WERI-Rb-1 (cell line): ENCODE measurements around the gene POLE4.

Experiments used
- DNase-seq: peaks from one replicate; pipeline ENCODE4 v3.0.0-alpha.2; 2020
- H3K27ac ChIP-seq: fragments of 250-450 bp; sonication (Bioruptor Pico); 2 replicates; pipeline ENCODE4 v1.5.1; 2020; ENCODE audit warnings: mild to moderate bottlenecking, moderate library complexity
- H3K27me3 ChIP-seq: fragments of 250-450 bp; sonication (Bioruptor Pico); 2 replicates; pipeline ENCODE4 v1.5.1; 2021; ENCODE audit warnings: mild to moderate bottlenecking, low read depth, moderate library complexity; ENCODE audit not compliant: insufficient read depth, severe bottlenecking
- H3K36me3 ChIP-seq: fragments of 250-450 bp; sonication (Bioruptor Pico); 2 replicates; pipeline ENCODE4 v1.5.1; 2020; ENCODE audit warnings: mild to moderate bottlenecking, moderate library complexity
- H3K4me3 ChIP-seq: 2 replicates; pipeline ENCODE4 v1.5.1; 2011; ENCODE audit warnings: low read depth, mild to moderate bottlenecking, control low read depth, low read length
- H3K9me3 ChIP-seq: fragments of 250-450 bp; sonication (Bioruptor Pico); 2 replicates; pipeline ENCODE4 v1.5.1; 2021; ENCODE audit warnings: mild to moderate bottlenecking, moderate library complexity; ENCODE audit not compliant: severe bottlenecking
- TF ChIP-seq, protein P1 (sequence below): IDR thresholded peaks from 2 replicates; pipeline ENCODE4 v1.5.1; 2011; ENCODE audit warnings: low read depth, mild to moderate bottlenecking, control low read depth, inconsistent platforms, low read length

The POLE4 gene

DNA sequence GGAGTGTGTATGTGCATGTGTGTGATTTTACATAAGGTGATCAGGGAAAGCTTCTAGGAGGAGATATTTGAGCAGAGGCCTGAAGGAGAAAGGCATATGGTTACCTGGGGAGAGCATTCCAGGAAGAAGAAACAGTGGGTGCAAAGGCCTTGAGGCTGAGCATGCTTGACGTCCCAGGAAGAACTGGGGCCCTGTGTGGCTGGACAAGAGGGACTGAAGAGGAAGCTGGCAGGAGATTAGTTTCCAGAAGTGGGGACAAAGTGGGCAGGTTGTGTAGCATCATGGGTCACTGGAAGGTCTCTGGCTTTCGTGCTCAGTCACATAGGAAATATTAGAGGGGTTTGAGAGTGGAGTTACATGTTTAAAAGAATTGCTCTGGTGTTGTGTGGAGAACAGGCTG lies 42.0 kb upstream of the POLE4 start:
- Histone ChIP-seq H3K36me3 (no peaks in the 10 kb centered on the region), H3K9me3 (no peaks in the 10 kb centered on the region), H3K27ac (no peak overlapping the region), H3K27me3 (no peaks in the 10 kb centered on the region), H3K4me3 (no peak overlapping the region)
- DNase-seq: no peak
- TF ChIP-seq, protein P1, sequence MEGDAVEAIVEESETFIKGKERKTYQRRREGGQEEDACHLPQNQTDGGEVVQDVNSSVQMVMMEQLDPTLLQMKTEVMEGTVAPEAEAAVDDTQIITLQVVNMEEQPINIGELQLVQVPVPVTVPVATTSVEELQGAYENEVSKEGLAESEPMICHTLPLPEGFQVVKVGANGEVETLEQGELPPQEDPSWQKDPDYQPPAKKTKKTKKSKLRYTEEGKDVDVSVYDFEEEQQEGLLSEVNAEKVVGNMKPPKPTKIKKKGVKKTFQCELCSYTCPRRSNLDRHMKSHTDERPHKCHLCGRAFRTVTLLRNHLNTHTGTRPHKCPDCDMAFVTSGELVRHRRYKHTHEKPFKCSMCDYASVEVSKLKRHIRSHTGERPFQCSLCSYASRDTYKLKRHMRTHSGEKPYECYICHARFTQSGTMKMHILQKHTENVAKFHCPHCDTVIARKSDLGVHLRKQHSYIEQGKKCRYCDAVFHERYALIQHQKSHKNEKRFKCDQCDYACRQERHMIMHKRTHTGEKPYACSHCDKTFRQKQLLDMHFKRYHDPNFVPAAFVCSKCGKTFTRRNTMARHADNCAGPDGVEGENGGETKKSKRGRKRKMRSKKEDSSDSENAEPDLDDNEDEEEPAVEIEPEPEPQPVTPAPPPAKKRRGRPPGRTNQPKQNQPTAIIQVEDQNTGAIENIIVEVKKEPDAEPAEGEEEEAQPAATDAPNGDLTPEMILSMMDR: no peak

DNA sequence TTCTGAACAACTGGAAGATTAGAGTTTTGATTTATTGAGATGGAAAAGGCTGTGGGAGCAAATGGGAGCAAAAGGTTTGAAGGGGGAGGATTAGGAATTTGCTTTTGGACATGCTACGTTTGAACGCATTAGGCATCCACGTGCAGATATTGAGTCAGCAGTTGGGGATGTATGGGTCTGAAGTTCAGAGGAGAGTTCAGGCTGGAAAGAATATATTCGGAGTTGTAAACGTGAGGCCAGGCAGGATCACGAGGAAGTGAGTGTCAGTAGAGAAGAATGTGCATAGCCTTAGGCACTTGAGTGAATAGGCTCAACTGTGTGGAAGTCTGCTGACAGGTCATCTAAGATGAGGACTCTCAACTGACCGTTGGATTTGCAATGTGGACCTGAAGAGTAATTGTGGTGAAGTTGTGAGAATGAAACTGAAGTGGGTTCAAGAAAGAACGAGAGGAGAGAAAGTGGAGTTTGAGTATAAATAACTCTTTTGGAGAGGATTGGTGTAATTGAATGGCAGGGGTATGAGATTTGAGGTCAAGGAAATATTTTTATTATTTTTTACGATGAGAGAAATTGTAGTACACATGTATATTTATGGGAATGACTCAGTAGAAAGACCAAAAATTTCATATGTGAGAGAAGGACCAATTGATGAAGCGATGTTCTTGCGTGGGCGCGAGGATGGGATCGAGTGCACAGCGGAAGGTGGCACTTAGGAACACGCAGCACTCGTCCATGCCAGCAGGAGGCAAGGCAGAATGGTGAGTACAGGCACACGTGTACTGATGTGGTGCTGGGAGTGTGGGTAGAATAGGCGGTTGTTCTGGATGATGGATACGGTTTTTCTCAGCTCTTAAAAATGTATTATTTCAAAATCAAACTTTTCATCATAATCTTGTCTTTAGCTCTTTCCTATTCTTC lies 40.5 kb upstream of the POLE4 start:
- Histone ChIP-seq H3K4me3 (no peak overlapping the region), H3K27me3 (no peaks in the 10 kb centered on the region), H3K36me3 (no peaks in the 10 kb centered on the region), H3K27ac (no peak overlapping the region), H3K9me3 (no peaks in the 10 kb centered on the region)
- DNase-seq: no peak
- TF ChIP-seq, protein P1: peak; percentile 50

DNA sequence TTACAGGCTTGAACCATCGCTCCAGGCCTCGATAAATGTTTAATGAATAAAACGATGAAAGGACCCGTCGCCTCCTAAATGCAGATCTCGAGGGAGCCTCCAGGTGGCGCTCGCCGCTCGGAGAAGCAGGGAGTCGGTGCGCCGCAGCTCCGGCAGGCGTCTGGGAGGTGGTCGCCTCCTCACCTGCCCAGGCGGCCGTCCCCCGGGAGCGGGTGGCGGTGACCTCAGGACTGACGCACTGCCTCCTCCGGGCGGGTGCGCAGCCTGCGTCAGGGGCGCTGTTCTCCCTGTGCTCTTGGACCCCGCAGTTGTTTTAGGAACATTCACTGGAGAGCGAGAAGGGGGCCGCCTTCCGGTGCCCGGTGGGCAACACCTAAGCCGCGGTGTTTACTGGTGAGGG lies 38.6 kb upstream of the POLE4 start:
- Histone ChIP-seq H3K9me3 (no peaks in the 10 kb centered on the region), H3K27me3 (no peaks in the 10 kb centered on the region), H3K36me3 (no peaks in the 10 kb centered on the region), H3K4me3 (peak overlapping the region; percentile 5; the same call in 1 of the 2 replicates), H3K27ac (no peak overlapping the region)
- TF ChIP-seq, protein P1: peak; percentile 94
- DNase-seq: peak; percentile 82

DNA sequence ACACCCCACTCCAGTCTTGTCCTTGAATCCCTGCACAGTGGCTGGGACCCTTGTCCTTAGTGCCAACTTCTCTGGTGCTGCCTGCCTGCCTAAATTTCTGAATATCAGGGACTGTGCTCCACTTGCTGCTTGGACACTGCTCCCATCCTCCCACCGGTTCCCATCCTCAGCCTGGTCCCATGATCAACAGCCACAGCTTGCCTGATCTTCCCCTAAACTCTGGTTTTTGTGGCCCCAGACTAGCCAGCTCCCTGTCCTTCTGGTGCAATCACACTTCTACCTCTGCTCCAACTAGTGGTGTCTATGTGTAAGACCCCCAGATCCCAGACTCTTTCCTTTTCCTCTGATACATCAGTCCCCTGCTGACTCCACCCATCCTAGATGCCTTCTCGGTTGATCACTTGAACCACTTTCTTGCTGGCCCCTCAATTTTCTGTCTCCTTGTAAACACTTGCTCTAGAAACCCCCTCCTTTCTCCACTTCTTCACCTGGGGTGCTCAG lies 37.2 kb upstream of the POLE4 start:
- Histone ChIP-seq H3K27me3 (no peaks in the 10 kb centered on the region), H3K9me3 (no peaks in the 10 kb centered on the region), H3K4me3 (no peak overlapping the region), H3K36me3 (no peaks in the 10 kb centered on the region), H3K27ac (no peak overlapping the region)
- DNase-seq: no peak
- TF ChIP-seq, protein P1: peak; percentile 12; the same call in 1 of the 2 replicates

DNA sequence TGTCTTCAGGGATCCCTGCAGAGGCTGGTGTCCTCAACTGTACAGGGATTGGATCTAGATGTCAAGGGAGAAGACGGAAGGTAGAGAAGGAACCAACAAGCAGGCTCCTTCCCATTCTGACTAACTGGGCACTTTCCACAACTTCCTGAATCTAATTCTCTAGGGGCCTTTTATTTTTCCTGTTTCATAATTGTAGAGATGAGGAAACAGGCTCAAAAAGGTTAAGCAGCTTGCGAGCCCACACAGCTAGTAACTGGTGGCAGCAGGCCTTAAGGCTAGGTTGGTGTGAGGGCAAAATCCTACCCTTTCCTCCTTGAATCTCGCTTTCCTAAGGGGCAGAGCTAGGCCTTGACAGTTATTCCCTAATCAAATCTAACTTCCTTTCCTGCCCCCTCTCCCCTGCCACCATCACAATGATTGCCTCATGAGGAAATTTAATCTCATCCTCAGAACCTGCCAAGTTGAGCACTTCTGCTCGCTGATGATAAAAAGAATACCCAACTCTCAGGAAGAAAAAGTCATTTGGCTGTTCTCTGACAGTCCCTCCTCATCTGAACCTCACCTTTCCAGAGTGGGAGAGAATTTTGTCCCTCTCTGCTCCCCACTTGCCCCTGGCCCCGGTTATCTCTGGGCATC lies 35.7 kb upstream of the POLE4 start:
- TF ChIP-seq, protein P1: no peak
- H3K27ac ChIP-seq: no peak overlapping the region
- H3K4me3 ChIP-seq: no peak overlapping the region
- no peak for DNase-seq
- H3K27me3 ChIP-seq: no peaks in the 10 kb centered on the region
- H3K9me3 ChIP-seq: no peaks in the 10 kb centered on the region
- H3K36me3 ChIP-seq: no peaks in the 10 kb centered on the region
